Measurements from ENCODE around the gene MAP4.
A peak's percentile ranks its signal among the peaks of the same experiment; 100 is the strongest.

Gene MAP4, protein sequence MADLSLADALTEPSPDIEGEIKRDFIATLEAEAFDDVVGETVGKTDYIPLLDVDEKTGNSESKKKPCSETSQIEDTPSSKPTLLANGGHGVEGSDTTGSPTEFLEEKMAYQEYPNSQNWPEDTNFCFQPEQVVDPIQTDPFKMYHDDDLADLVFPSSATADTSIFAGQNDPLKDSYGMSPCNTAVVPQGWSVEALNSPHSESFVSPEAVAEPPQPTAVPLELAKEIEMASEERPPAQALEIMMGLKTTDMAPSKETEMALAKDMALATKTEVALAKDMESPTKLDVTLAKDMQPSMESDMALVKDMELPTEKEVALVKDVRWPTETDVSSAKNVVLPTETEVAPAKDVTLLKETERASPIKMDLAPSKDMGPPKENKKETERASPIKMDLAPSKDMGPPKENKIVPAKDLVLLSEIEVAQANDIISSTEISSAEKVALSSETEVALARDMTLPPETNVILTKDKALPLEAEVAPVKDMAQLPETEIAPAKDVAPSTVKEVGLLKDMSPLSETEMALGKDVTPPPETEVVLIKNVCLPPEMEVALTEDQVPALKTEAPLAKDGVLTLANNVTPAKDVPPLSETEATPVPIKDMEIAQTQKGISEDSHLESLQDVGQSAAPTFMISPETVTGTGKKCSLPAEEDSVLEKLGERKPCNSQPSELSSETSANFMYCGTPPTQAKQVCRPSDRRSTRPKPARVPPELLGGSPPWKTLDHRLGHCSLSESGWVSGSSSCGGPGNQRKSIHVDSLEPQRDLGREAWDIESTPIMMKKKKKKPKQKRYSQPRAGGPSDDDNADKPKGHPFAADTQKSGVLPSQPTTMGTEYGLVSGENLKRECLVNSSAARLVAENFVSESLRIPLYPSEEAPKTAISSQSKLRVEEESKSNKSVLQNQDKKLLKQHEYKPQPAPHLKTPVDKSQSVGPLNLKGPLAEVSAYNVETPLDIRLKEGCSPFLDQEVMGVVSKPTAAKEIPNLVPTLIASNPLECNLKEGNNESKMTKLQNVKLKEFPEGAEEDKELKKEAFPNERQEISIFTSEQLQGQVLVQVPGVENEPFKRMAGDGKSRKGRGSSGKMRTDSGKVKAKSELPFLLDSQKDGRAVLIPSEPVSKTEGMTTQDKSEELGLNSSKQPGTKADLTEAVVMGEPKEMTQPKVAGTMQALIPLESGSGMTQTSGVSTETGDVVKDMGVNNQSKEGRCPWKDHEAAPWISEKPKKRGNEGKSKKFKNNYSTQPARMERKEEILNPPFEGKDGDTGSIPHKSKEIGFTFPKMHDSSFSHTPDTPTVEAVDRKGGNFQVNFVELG (N-terminal part only)

DNA sequence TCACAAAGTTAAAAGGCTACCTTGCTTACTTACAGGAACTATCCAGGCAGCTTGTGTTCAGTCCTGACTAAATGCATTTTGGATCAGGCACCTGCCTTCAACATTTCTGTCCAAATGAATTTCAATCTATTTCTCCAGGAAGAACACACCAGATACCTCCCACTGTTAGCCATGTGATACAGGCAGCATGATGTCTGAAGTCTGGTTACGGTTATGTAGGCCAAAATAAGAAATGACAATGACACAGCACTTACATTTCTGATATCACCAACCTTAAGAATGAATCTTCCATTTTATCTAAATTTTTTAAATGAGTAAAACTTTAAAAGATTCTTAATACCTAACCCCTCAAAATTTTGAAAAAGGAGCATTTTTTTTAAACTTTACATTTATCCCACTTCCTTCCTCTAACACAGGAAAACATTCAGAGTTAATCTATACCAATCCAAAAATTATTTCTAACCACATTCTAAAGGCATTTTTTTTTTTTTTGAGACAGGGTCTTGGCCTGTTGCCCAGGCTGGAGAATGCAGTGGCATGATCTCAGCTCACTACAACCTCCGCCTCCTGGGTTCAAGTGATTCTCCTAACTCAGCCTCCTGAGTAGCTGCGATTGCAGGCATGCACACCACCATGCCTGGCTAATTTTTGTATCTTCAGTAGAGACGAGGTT lies at the start of gene MAP4:
Gene MAP4 (minus strand): TSS at position 116 of the 673 bp plus-strand sequence. CDS start 17,556 bp downstream, outside the sequence.
- TF ChIP-seq NFIC (IDR thresholded peaks at IDR 0.05) = peak; percentile 67
- no peak for TF ChIP-seq TAF1 (IDR thresholded peaks at IDR 0.05; ENCODE audit: low read depth)
- no peak for TF ChIP-seq REST (IDR thresholded peaks at IDR 0.05; ENCODE audit: low read depth)
- TF ChIP-seq TCF12 (IDR thresholded peaks at IDR 0.05; ENCODE audit: low read depth) = no peak
- no peak for TF ChIP-seq ZBTB7A (IDR thresholded peaks at IDR 0.05; ENCODE audit: low read depth)
- no peak for TF ChIP-seq YY1 (IDR thresholded peaks at IDR 0.05; ENCODE audit: low read depth)

DNA sequence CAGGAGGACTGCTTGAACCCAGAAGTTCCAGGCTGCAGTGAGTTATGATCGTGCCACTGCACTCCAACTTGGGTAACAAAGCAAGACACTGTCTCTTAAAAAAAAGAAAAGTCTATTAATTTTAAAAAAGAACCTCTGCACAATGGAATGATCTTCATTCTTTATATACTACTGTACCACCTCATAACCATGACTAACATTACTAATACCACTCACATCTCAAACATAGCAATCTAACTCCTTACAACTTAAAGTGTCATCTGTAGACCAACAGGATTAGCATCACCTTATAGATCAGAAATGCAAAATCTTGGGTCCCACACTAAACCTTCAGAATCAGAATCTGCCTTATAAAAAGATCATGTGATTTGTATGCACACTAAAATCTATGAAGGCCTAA lies 48.8 kb upstream of the MAP4 start:
- TF ChIP-seq EGR1 (IDR thresholded peaks at IDR 0.05) = no peak
- TF ChIP-seq, protein P1, sequence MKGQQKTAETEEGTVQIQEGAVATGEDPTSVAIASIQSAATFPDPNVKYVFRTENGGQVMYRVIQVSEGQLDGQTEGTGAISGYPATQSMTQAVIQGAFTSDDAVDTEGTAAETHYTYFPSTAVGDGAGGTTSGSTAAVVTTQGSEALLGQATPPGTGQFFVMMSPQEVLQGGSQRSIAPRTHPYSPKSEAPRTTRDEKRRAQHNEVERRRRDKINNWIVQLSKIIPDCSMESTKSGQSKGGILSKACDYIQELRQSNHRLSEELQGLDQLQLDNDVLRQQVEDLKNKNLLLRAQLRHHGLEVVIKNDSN (IDR thresholded peaks at IDR 0.05) = no peak
- TF ChIP-seq TCF12 (IDR thresholded peaks at IDR 0.05; ENCODE audit: low read depth) = no peak

DNA sequence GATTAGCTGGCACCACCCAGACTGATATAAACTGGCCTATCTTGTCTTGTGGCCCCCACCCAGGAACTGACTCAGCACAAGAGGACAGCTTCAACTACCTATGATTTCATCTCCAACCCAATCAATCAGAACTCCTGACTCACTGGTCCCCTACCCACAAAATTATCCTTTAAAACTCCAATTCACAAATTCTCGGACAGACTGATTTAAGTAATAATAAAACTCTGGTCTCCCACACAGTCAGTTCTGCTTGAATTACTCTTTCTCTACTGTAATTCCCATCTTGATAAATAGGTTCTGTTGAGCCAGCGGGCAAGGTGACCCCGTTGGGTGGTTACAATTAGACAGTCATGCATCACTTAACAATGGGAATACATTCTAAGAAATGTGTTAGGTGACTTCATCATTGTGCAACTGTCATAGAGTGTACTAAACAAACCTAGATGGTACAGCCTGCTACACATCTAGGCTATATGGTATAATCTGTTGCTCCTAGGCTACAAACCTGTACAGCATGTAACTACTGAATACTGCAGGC lies 48.1 kb upstream of the MAP4 start:
- TF ChIP-seq TCF12 (IDR thresholded peaks at IDR 0.05; ENCODE audit: low read depth) = no peak
- peak; percentile 78 for TF ChIP-seq CEBPB (IDR thresholded peaks at IDR 0.05)

- TF ChIP-seq RAD21 (IDR thresholded peaks at IDR 0.05; ENCODE audit: low read depth) = no peak
- no peak for TF ChIP-seq YY1 (IDR thresholded peaks at IDR 0.05; ENCODE audit: low read depth)
- no peak for TF ChIP-seq TEAD4 (IDR thresholded peaks at IDR 0.05)
- TF ChIP-seq, protein P1 (IDR thresholded peaks at IDR 0.05) = no peak
- TF ChIP-seq FOXM1 (IDR thresholded peaks at IDR 0.05; ENCODE audit: borderline replicate concordance, low read depth) = no peak
- TF ChIP-seq TCF12 (IDR thresholded peaks at IDR 0.05; ENCODE audit: low read depth) = no peak
- no peak for TF ChIP-seq REST (IDR thresholded peaks at IDR 0.05; ENCODE audit: low read depth)
- TF ChIP-seq TAF1 (IDR thresholded peaks at IDR 0.05; ENCODE audit: low read depth) = no peak
- no peak for TF ChIP-seq EP300 (IDR thresholded peaks at IDR 0.05; ENCODE audit: borderline replicate concordance)
- no peak for TF ChIP-seq EGR1 (IDR thresholded peaks at IDR 0.05)
- no peak for TF ChIP-seq NFIC (IDR thresholded peaks at IDR 0.05)
- no peak for TF ChIP-seq CREB1 (IDR thresholded peaks at IDR 0.05; ENCODE audit: low read depth)
- TF ChIP-seq MAX (IDR thresholded peaks at IDR 0.05) = no peak
- TF ChIP-seq ZBTB7A (IDR thresholded peaks at IDR 0.05; ENCODE audit: low read depth) = no peak
- no peak for TF ChIP-seq CEBPB (IDR thresholded peaks at IDR 0.05)
Measured at GRCh38 chr3:48058091-48058490, 41.9 kb upstream of the MAP4 start.

DNA sequence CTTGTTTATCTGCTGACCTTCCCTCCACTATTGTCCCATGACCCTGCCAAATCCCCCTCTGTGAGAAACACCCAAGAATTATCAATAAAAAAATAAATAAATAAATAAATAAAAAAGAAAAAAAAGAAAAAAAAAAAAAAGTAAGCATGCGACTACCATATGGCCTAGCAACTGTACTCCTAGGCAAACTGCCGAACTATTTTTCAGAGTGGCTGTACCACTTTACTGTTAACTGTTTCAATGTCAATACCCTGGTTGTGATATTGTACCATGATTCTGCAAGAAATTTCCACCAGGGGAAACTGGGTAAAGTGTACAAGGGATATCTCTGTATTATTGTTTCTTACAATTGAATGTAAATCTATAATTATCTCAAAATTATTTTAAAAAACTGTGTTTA lies 41.3 kb upstream of the MAP4 start:
- TF ChIP-seq CEBPB (IDR thresholded peaks at IDR 0.05) (no peak), TAF1 (IDR thresholded peaks at IDR 0.05; ENCODE audit: low read depth) (no peak), ZBTB7A (IDR thresholded peaks at IDR 0.05; ENCODE audit: low read depth) (no peak), EGR1 (IDR thresholded peaks at IDR 0.05) (no peak), EP300 (IDR thresholded peaks at IDR 0.05; ENCODE audit: borderline replicate concordance) (no peak), TCF12 (IDR thresholded peaks at IDR 0.05; ENCODE audit: low read depth) (no peak), TEAD4 (IDR thresholded peaks at IDR 0.05) (no peak), YY1 (IDR thresholded peaks at IDR 0.05; ENCODE audit: low read depth) (no peak), REST (IDR thresholded peaks at IDR 0.05; ENCODE audit: low read depth) (no peak), RAD21 (IDR thresholded peaks at IDR 0.05; ENCODE audit: low read depth) (no peak), MAX (IDR thresholded peaks at IDR 0.05) (no peak), NFIC (IDR thresholded peaks at IDR 0.05) (no peak), CREB1 (IDR thresholded peaks at IDR 0.05; ENCODE audit: low read depth) (no peak), FOXM1 (IDR thresholded peaks at IDR 0.05; ENCODE audit: borderline replicate concordance, low read depth) (no peak)
- TF ChIP-seq, protein P1 (IDR thresholded peaks at IDR 0.05) = no peak

Data from Ishikawa (cell line).